Renal pelvis (tissue), 4 donors: ENCODE data around the gene CDKN2B-AS1. TPM values are rescaled to one million over a fixed set of nuclear protein-coding genes. Genes with fewer than 3 reads are reported as not detected.

Experiments used
- DNase-seq: peaks from one replicate; pipeline ENCODE4 v3.0.0-alpha.2; 2013
- polyA plus RNA-seq, 3 donors: library from polyadenylated mRNA; unstranded; fragments of 120-200 nt; gene quantifications; one replicate each; pipeline ENCODE4 v1.2.1, GENCODE V29; 2013; ENCODE audit not compliant: insufficient read length in 3 of 3

The CDKN2B-AS1 gene
- polyA plus RNA-seq, 3 donors, result 0.12 to 0.13 TPM; not detected in 1

- DNase-seq, result no peak
Measured at GRCh38 chr9:22148876-22149637, 154.5 kb downstream of the CDKN2B-AS1 start.

DNA sequence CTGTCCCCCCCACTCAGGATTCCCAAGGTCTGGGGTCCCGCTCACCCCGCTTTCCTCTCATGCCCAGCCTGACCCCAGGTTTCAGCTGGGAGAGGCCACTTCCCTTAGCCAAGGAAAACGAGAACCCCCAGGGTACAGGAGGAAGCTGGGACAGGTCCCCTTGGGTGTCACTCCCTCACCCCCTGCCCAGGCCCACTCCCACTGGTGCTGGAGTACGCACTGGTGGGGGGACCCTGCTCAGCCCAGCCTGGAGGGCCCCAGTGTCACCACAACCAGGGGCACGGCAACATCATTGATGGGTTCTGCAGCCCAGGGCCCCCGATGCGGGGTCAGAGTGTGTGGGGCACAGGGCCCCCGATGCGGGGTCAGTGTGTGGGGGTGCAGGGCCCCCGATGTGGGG lies 159.5 kb downstream of the CDKN2B-AS1 start:
- DNase-seq, result no peak

DNA sequence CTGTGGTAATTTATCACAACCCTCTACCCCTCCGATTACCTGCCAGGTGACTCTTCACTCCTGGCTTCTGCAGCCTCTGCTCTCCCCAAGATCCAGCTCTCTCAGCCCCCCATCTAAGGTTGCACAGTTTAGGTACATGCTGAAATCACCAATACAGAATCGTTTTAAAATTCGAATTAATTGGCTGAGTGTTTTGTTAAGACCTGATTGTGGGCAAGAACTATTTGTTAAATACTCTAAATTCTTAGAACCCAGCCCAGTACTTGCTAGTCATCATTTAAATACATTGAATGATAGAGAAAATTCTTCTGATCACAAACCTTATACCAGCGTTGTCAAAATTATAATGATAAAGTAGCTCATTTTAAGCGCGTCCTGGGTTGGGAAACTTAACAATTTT lies 162.0 kb downstream of the CDKN2B-AS1 start:
- DNase-seq, result no peak

DNA sequence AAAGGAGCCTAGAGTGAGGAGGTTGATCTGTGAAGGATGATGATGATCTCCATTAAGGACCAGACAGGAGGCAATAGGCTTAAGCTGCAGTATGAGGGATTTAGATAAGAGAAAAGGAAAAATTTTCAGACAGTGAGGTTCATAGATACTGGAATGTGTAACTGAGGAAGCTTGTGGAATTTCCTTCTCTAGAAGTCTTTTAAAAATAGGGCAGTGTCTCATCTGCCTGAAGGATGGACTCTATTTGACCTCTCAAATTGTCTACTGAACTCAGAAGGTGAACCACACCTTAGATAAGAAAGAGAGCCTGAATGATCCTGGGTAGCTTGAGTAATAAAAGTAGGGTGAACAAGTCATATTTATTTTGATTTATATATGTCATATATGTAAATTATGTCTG lies 162.7 kb downstream of the CDKN2B-AS1 start:
- no peak for DNase-seq

DNA sequence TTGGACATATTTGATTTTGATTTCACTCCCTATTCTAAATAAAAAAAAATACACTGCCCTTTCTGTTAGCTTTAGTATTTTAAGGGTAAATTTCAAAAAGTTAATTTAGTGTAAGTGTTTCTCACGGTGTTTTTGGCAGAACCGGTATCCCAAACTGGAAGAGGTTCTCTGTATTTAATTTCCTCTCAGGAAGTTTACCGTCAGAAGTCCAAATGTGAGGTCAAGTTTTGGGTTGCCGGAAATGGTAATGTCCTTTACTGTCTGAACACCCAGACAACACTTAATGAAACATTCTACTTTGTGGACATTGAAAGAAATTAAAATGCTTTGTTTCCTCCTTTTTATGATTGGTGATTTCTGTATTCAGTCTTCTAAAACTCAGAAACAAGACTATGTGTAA lies 163.2 kb downstream of the CDKN2B-AS1 start:
- DNase-seq, result no peak

- no peak for DNase-seq
Measured at GRCh38 chr9:22158271-22158670, 163.7 kb downstream of the CDKN2B-AS1 start.

- no peak for DNase-seq
Measured at GRCh38 chr9:22158927-22159346, 164.3 kb downstream of the CDKN2B-AS1 start.

DNA sequence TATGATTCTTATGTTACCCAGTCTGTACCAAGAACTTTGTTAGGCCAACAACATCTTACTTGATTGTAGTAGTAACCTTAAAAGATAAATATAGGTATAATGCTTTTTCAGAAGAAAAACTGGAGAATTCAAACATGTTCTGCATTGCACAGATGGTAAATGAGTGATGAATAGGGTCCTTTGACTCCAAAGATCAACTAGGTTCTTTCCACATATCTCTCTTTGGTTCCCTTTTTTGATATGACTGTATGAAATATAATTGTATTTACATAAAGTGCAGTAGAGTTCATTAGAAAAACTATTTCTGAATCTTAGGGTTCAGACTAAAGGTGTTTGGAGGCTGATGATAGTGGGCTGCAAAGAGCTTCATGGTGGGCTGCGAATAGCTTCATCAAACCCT lies 165.0 kb downstream of the CDKN2B-AS1 start:
- DNase-seq, result no peak

- no peak for DNase-seq
Measured at GRCh38 chr9:22160221-22160620, 165.6 kb downstream of the CDKN2B-AS1 start.

DNA sequence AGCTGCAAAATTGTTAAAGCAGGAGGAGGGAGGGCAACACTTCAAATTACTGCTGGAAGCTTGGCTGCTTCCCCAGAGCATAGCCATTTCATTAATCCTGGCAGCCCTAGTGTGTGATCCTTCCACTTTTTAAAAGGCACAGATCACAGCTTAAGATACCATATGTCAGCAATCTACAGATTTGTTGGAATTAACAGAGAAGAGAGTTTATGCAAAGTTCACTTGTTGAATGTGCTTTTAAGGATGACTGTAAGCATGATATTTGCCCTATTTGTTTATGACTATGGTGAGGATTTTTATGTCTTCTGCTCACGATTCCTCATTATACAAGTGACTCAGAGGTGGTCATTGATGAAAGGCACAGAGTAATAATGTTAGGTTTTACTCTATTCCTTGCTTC lies 170.6 kb downstream of the CDKN2B-AS1 start:
- no peak for DNase-seq

DNA sequence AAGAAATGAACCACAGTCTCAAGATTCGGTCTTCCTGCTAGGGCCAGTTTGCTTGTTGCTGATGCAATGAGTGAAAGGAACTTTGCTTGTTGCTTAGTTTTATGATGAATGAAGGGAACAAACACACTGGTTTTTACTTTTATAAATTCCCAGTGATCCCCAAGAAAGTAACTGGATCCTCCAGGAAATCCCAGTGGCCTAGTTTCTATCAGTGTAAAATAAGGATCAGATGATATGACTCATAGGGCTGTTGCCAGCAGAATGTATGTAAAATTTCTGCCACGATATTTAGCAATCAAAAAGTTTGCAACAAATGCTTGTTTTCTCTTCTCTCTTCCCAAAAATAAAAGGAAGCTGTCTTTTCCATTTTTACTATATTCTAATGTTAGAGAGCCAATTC lies 174.7 kb downstream of the CDKN2B-AS1 start:
- DNase-seq, result no peak

- DNase-seq, result no peak
Measured at GRCh38 chr9:22169727-22170503, 175.3 kb downstream of the CDKN2B-AS1 start.

Other genes with a start within 250 kb of the CDKN2B-AS1 start
- 10 to 100 TPM; 33.7 to 46.5 (median 43.6) TPM for gene MTAP, start 192.2 kb upstream of the CDKN2B-AS1 start, polyA plus RNA-seq
- gene CDKN2A, start 399 bp upstream of the CDKN2B-AS1 start, polyA plus RNA-seq, result under 1 TPM in 1 of 3 donors, not detected in 2; 0.29 TPM
- under 1 TPM; 0.38 to 0.44 (median 0.40) TPM for gene CDKN2B, start 14.5 kb downstream of the CDKN2B-AS1 start, polyA plus RNA-seq